Activated CD8-positive, alpha-beta memory T cell treated with anti-CD3 and anti-CD28 coated beads for 36 hours (primary cell): Measurements from ENCODE around the gene PTGR2. TPM values are rescaled to one million over a fixed set of nuclear protein-coding genes. Genes with fewer than 3 reads are reported as not detected.
"Not testable (repeated sequence)": the region's sequence is repeated elsewhere in the genome, so short reads cannot be mapped to it uniquely, and the experiment has no call there.

Experiments
- CTCF ChIA-PET: fragments of 350-600 bp; sonication (Branson Sonifier 250); formaldehyde crosslinking; loops from one replicate; lab custom pipeline; 2021; ENCODE audit warnings: antibody characterized with exemption; lab: Charles Lee
- POLR2A ChIA-PET: fragments of 350-600 bp; sonication (Branson Sonifier 250); formaldehyde crosslinking; loops from one replicate; lab custom pipeline; 2021; ENCODE audit warnings: antibody characterized with exemption; lab: Charles Lee
- total RNA-seq, 2 experiments: library from RNA; stranded (reverse); gene quantifications; one replicate each; pipeline ENCODE4 v1.2.3, GENCODE V29; 2021

Gene PTGR2
- total RNA-seq, 2 experiments from 2014 or later, result 4.5 to 5.0 TPM

DNA sequence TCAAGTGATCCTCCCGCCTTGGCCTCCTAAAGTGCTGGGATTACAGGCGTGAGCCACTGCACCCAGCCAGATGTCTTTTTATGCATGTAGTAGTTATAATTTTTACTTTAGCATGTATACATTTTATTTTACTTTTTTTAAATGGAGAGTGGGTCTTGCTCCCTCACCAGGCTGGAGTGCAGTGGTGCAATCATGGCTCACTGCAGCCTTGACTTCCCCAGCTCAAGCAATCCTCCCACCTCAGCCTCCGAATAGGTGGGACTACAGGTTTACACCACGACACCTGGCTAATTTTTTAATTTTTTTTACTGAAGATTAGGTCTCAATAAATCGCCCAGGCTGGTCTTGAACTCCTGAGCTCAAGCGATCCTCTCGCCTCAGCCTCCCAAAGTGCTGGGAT is 24.4 kb upstream of the PTGR2 start:
- POLR2A ChIA-PET, result not testable (repeated sequence)
- CTCF ChIA-PET, result interaction anchor here (0.6 to 3.9 kb wide), 4 partner anchors 39 to 208 kb away, joined by 3 to 18 read pairs (median 8); no protein-coding TSS in a partner anchor

DNA sequence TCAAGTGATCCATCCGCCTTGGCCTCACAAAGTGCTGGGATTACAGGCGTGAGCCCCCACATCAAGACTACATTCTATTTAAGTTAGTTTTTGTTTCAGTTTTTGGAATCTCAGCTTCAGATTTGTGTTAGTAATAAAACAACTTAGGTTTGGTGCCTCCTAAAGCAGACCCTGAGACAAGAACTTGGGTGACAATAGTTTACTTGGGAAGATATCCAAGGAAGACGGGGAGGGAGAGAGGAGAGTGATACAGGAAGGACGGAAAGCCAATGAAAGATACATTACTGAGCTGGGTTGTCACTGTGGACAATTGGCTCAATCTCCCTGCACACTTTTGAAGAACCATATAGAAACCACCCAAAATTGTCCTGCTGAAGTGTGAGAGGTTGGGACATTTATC is 22.6 kb upstream of the PTGR2 start:
- ChIA-PET POLR2A (interaction anchor here (0.6 to 1.6 kb wide), 6 partner anchors 22 to 105 kb away, joined by 3 to 4 read pairs (median 3); partner anchors contain the start of gene PTGR2), CTCF (interaction anchor here (0.6 to 3.9 kb wide), 6 partner anchors 20 to 101 kb away, joined by 3 to 18 read pairs (median 4); no protein-coding TSS in a partner anchor)

DNA sequence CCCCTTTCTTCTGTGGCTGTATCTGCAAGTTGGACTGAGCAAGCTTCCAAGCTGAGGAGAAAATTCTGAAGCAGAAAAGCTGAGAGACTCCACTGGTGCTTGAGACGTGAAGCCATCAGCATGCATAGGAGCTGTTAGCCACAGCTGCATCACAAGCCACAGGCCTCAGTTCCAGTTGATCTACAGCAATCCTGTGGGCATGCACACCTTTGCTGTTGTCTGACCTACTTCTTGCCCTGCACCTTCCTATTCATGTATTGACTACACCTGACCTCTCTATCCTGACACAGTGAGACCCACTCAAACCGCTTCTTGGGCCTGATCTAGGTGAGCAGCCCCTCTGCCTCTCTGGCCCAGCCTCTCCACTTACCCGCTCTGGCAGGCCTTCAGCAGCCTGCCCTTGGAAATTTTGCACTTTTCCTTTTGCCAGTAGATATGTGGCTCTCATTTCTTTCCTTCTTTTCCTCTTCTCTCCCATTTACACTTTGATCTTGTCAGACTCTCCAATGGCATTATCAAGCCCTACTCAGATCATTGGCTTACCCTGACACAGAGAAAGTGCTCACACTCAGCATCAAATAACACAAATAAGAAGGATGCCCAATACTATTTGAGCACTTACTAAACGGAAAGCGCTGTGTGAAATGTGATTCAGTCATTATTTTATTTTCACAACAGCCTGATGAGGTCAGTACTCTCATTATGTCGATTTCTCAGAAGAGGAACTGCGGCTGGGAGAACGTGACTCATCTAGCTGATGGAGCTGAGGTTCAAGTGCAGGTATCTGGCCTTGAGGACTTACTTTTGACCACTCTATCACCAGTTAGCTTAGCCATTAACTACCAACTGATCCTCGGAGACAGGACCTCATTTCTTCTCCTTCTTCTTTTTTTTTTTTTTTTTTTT is 21.9 kb upstream of the PTGR2 start:
- CTCF ChIA-PET, result interaction anchor here (0.6 to 3.9 kb wide), 9 partner anchors 20 to 471 kb away, joined by 3 to 18 read pairs (median 4); partner anchors contain the start of gene BBOF1
- POLR2A ChIA-PET, result interaction anchor here (0.6 to 1.6 kb wide), 8 partner anchors 22 to 261 kb away, joined by 3 to 6 read pairs (median 4); partner anchors contain the start of genes ACOT2 and PTGR2

DNA sequence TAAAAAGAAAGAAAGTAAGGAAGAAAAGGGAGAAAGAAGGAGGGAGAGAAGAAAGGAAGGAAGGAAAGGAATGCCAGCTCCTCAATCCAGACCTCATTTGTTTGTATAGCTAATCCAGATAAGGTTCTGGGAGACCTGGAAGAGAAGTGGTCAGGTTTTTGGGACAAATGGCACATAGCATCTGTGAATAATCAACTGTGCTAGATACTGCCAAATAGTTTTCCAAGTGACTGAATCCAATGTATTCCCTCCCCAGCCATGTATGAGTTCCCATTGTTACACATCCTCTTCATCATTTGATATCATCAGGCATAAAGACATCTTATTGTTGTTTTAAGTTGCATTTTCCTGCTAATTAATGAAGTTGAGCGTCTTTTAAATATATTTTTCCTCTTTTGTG is 18.6 kb upstream of the PTGR2 start:
- CTCF ChIA-PET, result no interaction called here
- POLR2A ChIA-PET, result no interaction called here

DNA sequence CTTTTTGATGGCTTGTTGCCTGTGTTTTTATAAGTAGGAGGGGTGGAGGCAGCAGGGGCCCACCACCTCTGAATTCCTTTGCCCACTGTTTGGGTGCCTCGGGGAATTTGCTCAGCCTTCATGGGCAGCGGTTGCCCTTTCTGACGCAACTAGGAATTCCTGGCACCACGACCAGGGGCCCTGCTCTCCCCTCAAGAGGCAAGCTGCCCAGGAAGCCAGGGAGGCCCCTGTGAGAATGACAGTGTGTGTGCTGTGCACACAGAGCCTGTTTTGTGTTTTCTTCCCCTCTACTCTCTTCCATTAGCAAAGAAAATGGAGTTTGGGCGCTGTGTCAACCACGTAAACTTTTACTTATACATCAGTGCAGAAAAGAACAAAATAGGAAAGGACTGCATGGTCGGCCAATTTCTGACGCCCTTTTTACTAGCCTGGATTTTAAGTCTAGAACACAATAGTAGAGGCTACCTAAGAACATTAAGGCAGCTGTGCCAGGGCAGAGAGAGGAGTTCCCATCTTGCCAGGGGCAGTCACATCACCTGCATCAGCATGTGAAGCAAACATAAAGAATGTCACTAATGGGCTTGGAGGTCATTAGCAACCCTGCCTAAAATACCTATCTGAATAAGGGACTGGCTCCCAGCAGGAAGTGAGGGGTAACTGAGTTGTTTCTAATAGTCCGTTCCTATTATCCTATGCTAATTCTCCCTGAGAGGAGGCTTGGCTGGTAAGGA is 17.9 kb upstream of the PTGR2 start:
- ChIA-PET POLR2A (no interaction called here), CTCF (interaction anchor here (0.8 kb wide), 1 partner anchor 17 kb away, joined by 4 read pairs; no protein-coding TSS in a partner anchor)

DNA sequence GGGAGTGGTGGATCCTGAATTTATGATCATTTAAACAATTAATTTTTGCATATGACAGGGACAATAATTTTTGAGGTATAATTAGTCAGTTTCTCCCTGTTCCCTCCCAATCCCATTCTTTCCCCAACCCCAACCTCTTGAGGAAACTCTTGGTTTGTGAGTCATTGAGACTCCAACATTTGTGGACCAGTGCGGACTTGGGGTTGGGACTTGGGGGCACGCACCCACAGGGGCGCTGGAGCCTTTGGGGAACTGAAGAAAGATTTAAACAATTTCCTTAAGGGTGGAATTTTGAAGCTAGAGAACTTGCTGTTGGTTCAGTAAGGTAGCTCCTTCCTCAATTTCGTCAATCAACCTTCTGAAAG is 17.4 kb upstream of the PTGR2 start:
- ChIA-PET CTCF (interaction anchor here (0.8 kb wide), 1 partner anchor 18 kb away, joined by 4 read pairs; no protein-coding TSS in a partner anchor), POLR2A (no interaction called here)

DNA sequence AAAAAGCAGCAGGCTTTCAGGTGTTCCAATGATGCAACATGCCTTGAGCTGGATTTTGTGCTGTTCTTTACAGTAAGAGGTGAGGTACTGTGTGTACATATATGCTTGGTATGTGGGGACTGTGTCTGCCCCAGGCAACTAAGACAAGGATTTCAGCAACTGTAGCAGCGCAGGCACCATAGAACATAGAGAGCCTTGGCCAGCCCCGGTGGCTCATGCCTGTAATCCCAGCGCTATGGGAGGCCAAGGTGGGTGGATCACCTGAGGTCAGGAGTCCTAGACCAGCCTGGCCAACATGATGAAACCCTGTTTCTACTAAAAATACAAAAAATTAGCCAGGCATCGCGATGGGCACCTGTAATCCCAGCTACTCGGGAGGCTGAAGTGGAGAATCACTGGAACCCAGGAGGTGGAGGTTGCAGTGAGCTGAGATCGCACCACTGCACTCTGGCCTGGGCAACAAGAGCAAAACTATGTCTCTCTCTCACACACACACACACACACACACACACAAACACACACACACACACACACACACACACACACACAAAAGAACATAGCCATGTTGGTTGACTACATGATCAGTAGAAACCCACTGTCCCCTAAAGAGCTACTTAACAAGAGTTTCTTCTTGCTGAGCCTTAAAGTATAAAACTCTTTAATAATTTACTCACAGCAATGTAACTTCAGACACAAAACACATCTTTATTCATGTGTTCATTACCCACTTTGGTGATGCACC is 13.2 kb upstream of the PTGR2 start:
- CTCF ChIA-PET, result interaction anchor here (0.7 to 1.2 kb wide), 2 partner anchors 105 to 160 kb away, joined by 3 to 5 read pairs; no protein-coding TSS in a partner anchor
- POLR2A ChIA-PET, result not testable (repeated sequence)

DNA sequence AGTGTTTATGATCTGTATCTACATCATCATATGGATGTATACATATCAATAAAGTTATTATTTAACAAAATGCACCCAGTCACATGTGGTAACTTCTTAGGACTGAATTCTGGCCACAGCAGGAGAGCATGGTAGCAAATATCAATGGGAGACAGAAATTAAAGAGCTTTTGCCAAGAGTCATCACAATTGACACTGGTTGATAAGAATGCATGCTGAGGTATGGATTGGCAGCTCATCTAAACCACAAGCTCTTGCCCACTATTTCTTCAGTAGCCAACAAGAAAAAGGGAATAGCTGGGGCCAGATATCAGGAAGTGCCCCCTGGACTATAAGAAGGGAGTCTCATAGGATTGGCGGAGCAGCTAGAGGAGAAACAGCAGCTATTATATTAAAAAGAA is 9.4 kb upstream of the PTGR2 start:
- CTCF ChIA-PET, result no interaction called here
- POLR2A ChIA-PET, result interaction anchor here (0.6 kb wide), 1 partner anchor 228 kb away, joined by 3 read pairs; no protein-coding TSS in a partner anchor

DNA sequence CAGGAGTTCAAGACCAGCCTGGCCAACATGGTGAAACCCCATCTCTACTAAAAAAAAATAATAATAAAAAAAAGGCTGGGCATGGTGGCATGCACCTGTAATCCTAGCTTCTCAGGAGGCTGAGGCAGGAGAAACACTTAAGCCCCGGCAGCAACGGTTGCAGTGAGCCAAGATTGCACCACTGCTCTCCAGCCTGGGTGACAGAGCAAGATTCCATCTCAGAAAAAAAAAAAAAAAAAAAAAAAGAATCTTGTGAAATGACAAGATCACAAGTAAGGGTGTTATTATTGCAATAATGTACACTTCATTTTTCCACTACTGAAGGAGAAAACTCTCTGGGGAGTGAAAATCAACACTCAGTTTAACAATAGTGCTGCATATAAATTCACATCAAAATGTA is 8.8 kb upstream of the PTGR2 start:
- POLR2A ChIA-PET, result interaction anchor here (0.6 kb wide), 1 partner anchor 229 kb away, joined by 3 read pairs; no protein-coding TSS in a partner anchor
- CTCF ChIA-PET, result no interaction called here

DNA sequence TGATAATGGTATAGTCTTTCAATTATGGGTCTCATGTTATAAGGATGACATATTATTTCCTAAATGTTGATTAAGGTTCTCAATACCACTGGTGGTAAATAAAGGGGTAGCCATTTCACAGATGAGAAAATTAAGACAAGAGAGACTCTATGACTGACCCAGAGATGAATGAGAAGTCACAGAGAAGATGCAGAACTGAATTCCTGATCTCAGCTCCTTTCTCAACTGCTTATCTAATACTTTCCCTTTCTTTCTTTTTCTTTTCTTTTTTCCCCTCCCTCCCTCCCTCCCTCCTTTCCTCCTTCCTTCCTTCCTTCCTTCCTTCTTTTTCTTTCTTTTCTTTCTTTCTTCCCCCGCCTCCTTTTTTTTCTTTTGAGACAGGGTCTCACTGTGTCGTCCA is 8.3 kb upstream of the PTGR2 start:
- POLR2A ChIA-PET, result no interaction called here
- CTCF ChIA-PET, result no interaction called here

DNA sequence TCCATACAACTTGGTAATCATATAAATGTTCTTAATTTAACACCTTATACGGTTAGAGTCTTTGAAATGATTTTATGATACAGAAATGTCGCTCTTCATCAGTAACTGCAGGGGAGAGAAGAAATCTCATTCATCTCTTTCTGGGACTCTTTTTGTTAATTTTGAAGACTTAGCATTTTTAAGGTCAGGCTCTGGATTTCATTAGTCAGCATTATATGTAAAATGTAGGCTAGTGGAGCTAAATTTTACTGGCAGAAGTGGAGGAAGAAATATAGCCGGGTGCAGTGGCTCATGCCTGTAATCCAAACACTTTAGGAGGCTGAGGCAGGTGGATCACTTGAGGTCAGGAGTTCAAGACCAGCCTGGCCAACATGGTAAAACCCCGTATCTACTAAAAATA is 4.7 kb upstream of the PTGR2 start:
- CTCF ChIA-PET, result interaction anchor here (0.6 kb wide), 1 partner anchor 13 kb away, joined by 3 read pairs; no protein-coding TSS in a partner anchor
- POLR2A ChIA-PET, result no interaction called here

DNA sequence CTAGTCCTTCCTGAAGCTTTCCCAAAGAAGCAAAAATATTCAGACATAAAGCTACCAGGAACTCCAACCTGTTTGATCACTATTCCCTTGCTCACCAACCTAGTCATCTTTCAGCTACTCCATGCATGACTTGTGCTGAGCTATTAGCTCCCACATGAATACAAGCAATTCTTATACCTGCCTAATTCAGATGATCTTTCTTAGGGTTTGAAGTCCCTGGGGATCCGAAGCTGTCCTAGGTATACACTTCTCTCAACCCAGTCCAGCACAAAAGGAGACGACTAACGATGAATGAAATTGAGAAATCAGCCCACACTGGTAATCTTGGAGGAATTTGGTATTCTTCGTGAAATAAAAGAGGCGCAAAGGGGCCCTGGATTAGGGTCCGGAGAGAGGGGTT is 631 bp upstream of the PTGR2 start:
- ChIA-PET CTCF (interaction anchor here (0.7 to 2.0 kb wide), 4 partner anchors 18 to 131 kb away, joined by 3 to 6 read pairs (median 3); no protein-coding TSS in a partner anchor), POLR2A (interaction anchor here (0.6 to 0.7 kb wide), 5 partner anchors 22 to 142 kb away, joined by 3 to 5 read pairs (median 3); a partner anchor contains a TSS)

DNA sequence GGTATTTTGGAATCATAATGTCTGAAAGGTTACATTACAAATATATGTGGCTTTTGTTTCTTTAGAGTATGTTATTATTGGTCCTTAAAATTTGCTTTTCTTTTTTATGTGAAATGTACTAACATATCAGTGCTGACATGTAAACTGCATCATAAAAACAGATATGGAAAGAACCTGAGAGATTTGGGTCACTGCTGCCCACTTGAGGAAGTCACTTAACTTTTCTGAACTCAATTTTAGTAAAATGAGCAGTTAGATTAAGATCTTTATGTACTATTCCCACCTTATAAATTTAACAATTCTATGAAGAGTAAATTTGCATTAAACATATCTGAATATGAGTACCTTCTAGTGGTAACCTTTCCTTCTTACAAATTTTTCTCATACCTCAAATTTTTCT is 7.5 kb downstream of the PTGR2 start:
- CTCF ChIA-PET, result no interaction called here

DNA sequence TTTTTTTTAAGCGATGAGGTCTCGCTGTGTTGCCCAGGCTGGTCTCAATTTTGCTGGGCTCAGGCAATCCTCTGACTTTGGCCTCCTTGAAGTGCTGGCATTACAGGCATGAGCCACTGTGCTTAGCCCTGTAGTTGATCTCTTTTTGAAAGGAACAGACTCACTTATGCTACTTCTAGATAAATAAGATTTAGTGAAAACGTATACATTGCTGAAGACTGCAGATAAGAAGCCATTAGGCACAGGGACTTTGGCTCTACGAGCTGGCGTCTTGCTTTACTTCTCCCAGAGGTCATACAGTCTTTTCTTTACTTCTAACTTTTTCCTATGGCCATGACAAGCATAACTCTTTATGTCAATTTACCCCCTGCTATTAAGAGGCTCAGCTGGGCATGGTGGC is 9.4 kb downstream of the PTGR2 start:
- ChIA-PET POLR2A (no interaction called here), CTCF (no interaction called here)

More for the DNA sequence above, 7.5 kb downstream of the PTGR2 start:
- POLR2A ChIA-PET, result no interaction called here

DNA sequence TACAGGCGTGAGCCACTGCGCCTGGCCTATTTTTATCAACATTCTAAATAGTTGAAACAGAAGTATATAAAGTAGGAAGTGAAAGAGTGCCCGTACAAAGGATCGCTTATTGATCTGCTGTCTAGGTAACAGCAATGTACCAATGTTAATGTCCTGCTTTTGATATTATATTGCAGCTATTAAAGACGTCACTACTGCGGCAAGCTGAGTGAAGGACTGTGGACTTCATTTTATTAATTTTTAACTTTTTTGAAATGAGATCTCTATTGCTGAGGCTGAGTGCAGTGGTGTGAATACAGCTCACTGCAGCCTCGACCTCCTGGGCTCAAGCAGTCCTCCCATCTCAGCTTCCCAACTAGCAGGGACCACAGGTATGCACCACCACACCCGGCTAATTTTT is 10.8 kb downstream of the PTGR2 start:
- POLR2A ChIA-PET, result no interaction called here
- CTCF ChIA-PET, result no interaction called here

DNA sequence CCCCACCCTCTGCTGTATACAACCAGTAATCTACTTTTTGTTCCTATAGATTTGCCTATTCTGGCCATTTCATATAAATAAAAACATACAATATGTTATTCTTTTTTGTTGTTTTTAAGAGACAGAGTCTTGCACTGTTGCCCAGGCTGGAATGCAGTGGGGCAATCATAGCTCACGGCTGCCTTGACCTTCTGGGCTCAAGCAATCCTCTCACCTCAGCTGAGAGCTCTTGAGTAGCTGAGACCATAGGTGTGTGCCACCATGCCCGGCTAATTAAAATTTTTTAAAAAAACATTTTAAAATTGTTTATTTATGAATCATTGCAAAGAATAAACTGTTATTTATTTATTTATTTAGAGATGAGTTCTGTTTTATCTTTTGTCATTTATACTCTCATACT is 11.6 kb downstream of the PTGR2 start:
- CTCF ChIA-PET, result interaction anchor here (0.6 kb wide), 1 partner anchor 360 kb away, joined by 3 read pairs; no protein-coding TSS in a partner anchor
- POLR2A ChIA-PET, result no interaction called here

DNA sequence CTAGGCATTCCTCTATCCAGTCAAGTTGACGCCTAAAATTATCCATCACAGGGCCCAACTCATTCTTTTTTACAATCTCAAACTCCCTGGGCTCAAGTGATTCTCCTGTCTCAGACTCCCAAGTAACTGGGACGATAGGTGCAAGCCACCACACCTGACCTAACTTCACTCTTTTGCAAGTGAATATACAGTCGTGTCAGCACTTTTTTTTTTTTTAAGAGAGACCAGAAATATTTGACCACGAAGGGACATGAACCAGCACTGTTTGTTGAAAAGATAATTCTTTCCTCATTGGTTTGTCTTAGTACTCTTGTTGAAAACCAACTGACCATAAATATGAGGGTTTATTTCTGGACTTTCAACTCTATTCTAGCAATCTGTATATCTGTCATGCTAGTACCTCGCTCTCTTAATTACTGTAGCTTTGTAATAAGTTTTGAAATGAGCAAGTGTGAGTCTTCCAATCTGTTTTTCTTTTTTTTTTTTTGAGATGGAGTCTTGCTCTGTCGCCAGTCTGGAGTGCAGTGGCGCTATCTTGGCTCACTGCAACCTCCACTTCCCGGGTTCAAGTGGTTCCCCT is 14.0 kb downstream of the PTGR2 start:
- ChIA-PET CTCF (interaction anchor here (1.1 to 1.6 kb wide), 2 partner anchors 25 to 137 kb away, joined by 3 to 5 read pairs; no protein-coding TSS in a partner anchor), POLR2A (no interaction called here)

DNA sequence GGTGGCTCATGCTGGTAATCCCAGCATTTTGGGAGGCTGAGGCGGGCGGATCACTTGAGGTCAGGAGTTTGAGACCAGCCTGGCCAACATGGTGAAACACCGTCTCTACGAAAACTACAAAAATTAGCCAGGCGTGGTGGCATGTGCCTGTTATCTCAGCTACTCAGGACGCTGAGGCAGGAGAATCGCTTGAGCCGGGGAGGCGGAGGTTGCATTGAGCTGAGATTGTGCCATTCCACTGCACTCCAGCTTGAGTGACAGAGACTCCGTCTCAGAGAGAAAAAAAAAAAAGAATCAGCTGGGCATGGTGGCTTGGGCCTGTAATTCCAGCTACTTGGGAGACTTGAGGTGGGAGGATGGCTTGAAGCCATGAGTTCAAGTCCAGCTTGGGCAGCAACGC is 18.1 kb downstream of the PTGR2 start:
- ChIA-PET POLR2A (interaction anchor here (0.6 kb wide), 1 partner anchor 82 kb away, joined by 4 read pairs; no protein-coding TSS in a partner anchor), CTCF (interaction anchor here (0.7 to 1.0 kb wide), 2 partner anchors 11 to 18 kb away, joined by 3 read pairs; partner anchors contain the start of gene PTGR2)
